GM18861 (cell line): Measurements from ENCODE around the gene ZDHHC16.

ENCODE experiments used
- ATAC-seq: cut with Tn5 transposase; IDR thresholded peaks from one replicate; pipeline ENCODE4 v1.9.1; 2021; ENCODE audit not compliant: unreplicated experiment

The ZDHHC16 gene

DNA sequence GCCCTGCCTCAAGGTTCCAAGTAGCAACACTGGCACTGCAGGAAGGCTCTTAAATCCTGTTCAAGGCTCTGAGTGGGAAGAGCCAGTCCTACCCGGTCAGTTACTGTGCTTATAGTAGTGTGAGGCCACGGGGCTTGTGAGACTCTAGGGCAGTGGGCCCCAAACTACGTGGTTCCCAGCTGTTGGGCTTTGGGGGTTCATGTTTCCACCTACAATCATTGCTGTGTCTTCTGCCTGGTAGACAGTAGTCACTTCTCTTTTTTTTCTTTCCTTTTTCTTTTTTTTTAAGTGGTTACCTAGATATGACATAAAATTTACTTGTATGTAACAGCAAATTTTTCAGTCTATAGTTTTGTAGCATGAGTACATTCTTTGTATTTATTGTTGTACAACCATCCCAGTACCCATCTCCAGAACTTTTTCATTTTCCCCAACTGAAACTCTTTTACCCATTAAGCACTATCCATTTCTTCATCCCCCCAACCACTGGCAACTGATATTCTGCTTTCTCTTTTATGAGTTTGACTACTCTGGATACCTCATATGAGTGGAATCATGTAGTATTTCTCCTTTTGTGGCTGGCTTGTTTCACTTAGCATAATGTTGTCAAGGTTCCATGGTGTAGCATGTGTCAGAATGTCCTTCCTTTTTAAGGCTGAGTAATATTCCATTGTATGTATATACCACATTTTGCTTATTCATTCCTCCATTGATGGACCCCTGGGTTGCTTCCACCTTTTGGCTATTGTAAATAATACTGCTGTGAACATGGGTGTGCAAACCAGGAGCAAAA is 60.4 kb downstream of the ZDHHC16 start:
- ATAC-seq = no peak
